GM12878 (cell line): ENCODE results near the gene SHH. TPM values are rescaled to one million over a fixed set of nuclear protein-coding genes. Genes with fewer than 3 reads are reported as not detected.

ENCODE experiments used
- ATAC-seq: fragments of 200-7000 bp; cut with Tn5 transposase; 3 replicates; pipeline ENCODE4 v1.9.1; 2020; ENCODE audit warnings: mild to moderate bottlenecking, moderate library complexity
- BruUV-seq: library from RNA; stranded (reverse); fragments of 400-500 nt; replicated peaks from 2 replicates; lab custom pipeline; 2021; lab: Mats Ljungman, UMichigan
- CTCF ChIA-PET: fragments of 300-600 bp; sonication (Branson Sonifier 250); formaldehyde crosslinking; extraction: SDS; loops from one replicate; lab custom pipeline; 2021; ENCODE audit warnings: inconsistent platforms; lab: Yijun Ruan, JAX
- POLR2A ChIA-PET: fragments of 350-600 bp; formaldehyde crosslinking; extraction: SDS; loops from one replicate; lab custom pipeline; 2021; ENCODE audit warnings: inconsistent platforms; lab: Charles Lee
- RAD21 ChIA-PET: fragments of 300-600 bp; sonication (Branson Sonifier 250); formaldehyde crosslinking; loops from one replicate; lab custom pipeline; 2023; ENCODE audit warnings: antibody characterized with exemption; ENCODE audit not compliant: unreplicated experiment; lab: Charles Lee
- SMC1A ChIA-PET: fragments of 300-600 bp; sonication (Branson Sonifier 250); formaldehyde crosslinking; loops from one replicate; lab custom pipeline; 2023; ENCODE audit not compliant: unreplicated experiment, uncharacterized antibody; lab: Charles Lee
- DNase-seq: peaks from one replicate; pipeline ENCODE4 v3.0.0-alpha.2; 2011; ENCODE audit warnings: low read depth, low spot score
- FAIRE-seq: peaks from 3 replicates; lab custom pipeline; 2011; peaks lifted over from hg19 to GRCh38; lab: Jason Lieb, UNC
- H2AFZ ChIP-seq: 2 replicates; pipeline ENCODE4 v1.6.0; 2011; ENCODE audit warnings: low read depth, low read length, control low read depth; ENCODE audit not compliant: control insufficient read depth
- H3K27ac ChIP-seq: 2 replicates; pipeline ENCODE4 v1.5.1; 2011; ENCODE audit warnings: control low read depth; ENCODE audit not compliant: control insufficient read depth, insufficient read depth
- H3K27me3 ChIP-seq, 2 experiments: replicated peaks in 1 of 2; 2 replicates each; pipeline versions ENCODE4 v1.6.0 to v1.6.1; 2011; ENCODE audit warnings: low read length in 1 of 2; ENCODE audit not compliant: control insufficient read depth in 2 of 2, insufficient read depth in 2 of 2
- H3K36me3 ChIP-seq, 2 experiments: 2 replicates each; pipeline ENCODE4 v1.5.1; 2011; ENCODE audit warnings: low read length in 1 of 2; ENCODE audit not compliant: control insufficient read depth in 2 of 2, insufficient read depth in 2 of 2
- H3K4me1 ChIP-seq: 2 replicates; pipeline ENCODE4 v1.6.1; 2011; ENCODE audit warnings: mild to moderate bottlenecking, low read length, moderate library complexity, mixed read lengths; ENCODE audit not compliant: control insufficient read depth, insufficient read depth
- H3K4me2 ChIP-seq: 2 replicates; pipeline ENCODE4 v1.6.0; 2011; ENCODE audit warnings: control low read depth; ENCODE audit not compliant: control insufficient read depth, insufficient read depth
- H3K4me3 ChIP-seq: fragments of 200-600 bp; sonication (generic); 2 replicates; pipeline ENCODE4 v1.5.1; 2016
- H3K79me2 ChIP-seq: 2 replicates; pipeline ENCODE4 v1.6.0; 2011; ENCODE audit warnings: low read length; ENCODE audit not compliant: control insufficient read depth, insufficient read depth
- H3K9ac ChIP-seq: 2 replicates; pipeline ENCODE4 v1.8.0; 2011; ENCODE audit warnings: low read length, control low read depth, mixed read lengths; ENCODE audit not compliant: control insufficient read depth, insufficient read depth
- H3K9me3 ChIP-seq: replicated peaks from 3 replicates; pipeline ENCODE4 v1.5.1; 2011; ENCODE audit warnings: mild to moderate bottlenecking, low read length; ENCODE audit not compliant: control insufficient read depth, insufficient read depth
- H4K20me1 ChIP-seq: 2 replicates; pipeline ENCODE4 v1.6.0; 2011; ENCODE audit not compliant: control insufficient read depth, insufficient read depth
- BACH1 ChIP-seq: fragments of 450-650 bp; IDR thresholded peaks from 2 replicates; pipeline ENCODE4 v1.6.1; 2017; ENCODE audit warnings: mild to moderate bottlenecking, borderline replicate concordance
- IRF4 ChIP-seq: IDR thresholded peaks from 2 replicates; pipeline ENCODE4 v1.6.1; 2011; ENCODE audit warnings: low read depth, low read length
- MYB ChIP-seq: fragments of 150-350 bp; IDR thresholded peaks from 2 replicates; pipeline ENCODE4 v1.6.1; 2014; ENCODE audit warnings: mild to moderate bottlenecking, low read depth, low read length, borderline replicate concordance
- SMARCA5 ChIP-seq: fragments of 450-650 bp; IDR thresholded peaks from 2 replicates; pipeline ENCODE4 v1.6.1; 2017; ENCODE audit warnings: mild to moderate bottlenecking
- SPI1 ChIP-seq: IDR thresholded peaks from 2 replicates; pipeline ENCODE4 v1.6.1; 2011; ENCODE audit warnings: low read depth, mild to moderate bottlenecking, low read length, moderate library complexity, borderline replicate concordance; ENCODE audit not compliant: insufficient read depth
- SREBF2 ChIP-seq: IDR thresholded peaks from 2 replicates; pipeline ENCODE4 v1.6.1; 2012; ENCODE audit warnings: mild to moderate bottlenecking, low read length
- ZNF217 ChIP-seq: fragments of 450-650 bp; IDR thresholded peaks from 2 replicates; pipeline ENCODE4 v1.6.1; 2017; ENCODE audit warnings: antibody characterized with exemption, mild to moderate bottlenecking
- ZNF24 ChIP-seq: fragments of 450-650 bp; IDR thresholded peaks from 2 replicates; pipeline ENCODE4 v1.6.1; 2017; ENCODE audit warnings: antibody characterized with exemption, mild to moderate bottlenecking
- WGBS: methylation state at CpG from one replicate; pipeline ENCODE4 v1.1.6; 2016; ENCODE audit warnings: low lambda C conversion rate; ENCODE audit not compliant: insufficient replicate concordance, insufficient coverage; ENCODE audit errors: missing lambda C conversion rate; 5-methylcytosine and 5-hydroxymethylcytosine counted together
- in situ Hi-C: fragments of 300-500 bp; cut with MboI; formaldehyde crosslinking; loops from 9 replicates; pipeline ENCODE4 v1.14.3; 2018; ENCODE audit warnings: mixed read lengths
- intact Hi-C: fragments of 100-400 bp; cut with micrococcal nuclease; formaldehyde crosslinking; loops from one replicate; pipeline ENCODE4 v1.14.2; 2022; ENCODE audit not compliant: unreplicated experiment
- polyA plus RNA-seq, 11 experiments: library from polyadenylated mRNA; depleted of rRNA in 4 of 11; unstranded in 6 of 11; stranded (reverse) in 5 of 11; fragments of >200 nt; fragmentation: Nextera tagmentation in 4 of 11; fragmentation: Illumina TruSeq in 1 of 11; extraction: Ambion mirVana in 4 of 11; extraction: Trizol in 1 of 11; gene quantifications; 1 replicate in 1 of 11; 2 replicates in 10 of 11; pipeline versions ENCODE4 v1.2.1 to v1.2.3, GENCODE V29; 2011 to 2016; ENCODE audit warnings: inconsistent platforms in 2 of 11, missing spikeins in 2 of 11, low read depth in 1 of 11
- total RNA-seq, 4 experiments: library from RNA; depleted of rRNA in 3 of 4; stranded (reverse); fragments of >200 nt in 3 of 4; fragmentation: Illumina TruSeq in 1 of 4; extraction: Trizol in 1 of 4; gene quantifications; 2 replicates each; pipeline versions ENCODE4 v1.2.1 to v1.2.3, GENCODE V29; 2013 to 2021
- TF ChIP-seq, protein P1 (sequence below): fragments of 450-650 bp; IDR thresholded peaks from 2 replicates; pipeline ENCODE4 v1.6.1; 2017; ENCODE audit warnings: borderline replicate concordance
- TF ChIP-seq, protein P2 (sequence below): fragments of 450-650 bp; IDR thresholded peaks from 2 replicates; pipeline ENCODE4 v1.6.1; 2017; ENCODE audit warnings: low read depth, mild to moderate bottlenecking, moderate library complexity

Gene SHH
- total and polyA plus RNA-seq, 10 of the 15 experiments (the other 5 are each of a cell fraction or from before 2014, with no cell fraction given), result not detected

DNA sequence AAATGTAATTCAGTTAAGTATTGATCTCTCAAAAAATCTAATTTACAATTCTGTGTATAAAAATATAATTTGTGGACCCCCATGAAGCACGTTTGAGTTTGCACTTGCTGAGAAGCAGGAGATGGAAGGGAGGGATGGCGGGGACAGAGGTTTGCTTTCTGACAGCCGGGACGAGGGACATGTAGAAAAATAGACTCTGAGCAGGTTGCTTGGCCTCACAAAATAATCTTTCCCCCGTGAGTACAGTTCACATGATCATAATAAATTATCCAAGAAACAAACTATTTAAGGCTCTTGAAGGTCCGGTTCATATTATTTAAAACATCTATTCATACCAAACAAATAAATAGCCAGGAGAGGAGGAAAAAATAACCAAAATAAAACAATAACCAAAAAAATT, 10.0 kb downstream of the SHH start (continued):
- TF ChIP-seq, protein P1, sequence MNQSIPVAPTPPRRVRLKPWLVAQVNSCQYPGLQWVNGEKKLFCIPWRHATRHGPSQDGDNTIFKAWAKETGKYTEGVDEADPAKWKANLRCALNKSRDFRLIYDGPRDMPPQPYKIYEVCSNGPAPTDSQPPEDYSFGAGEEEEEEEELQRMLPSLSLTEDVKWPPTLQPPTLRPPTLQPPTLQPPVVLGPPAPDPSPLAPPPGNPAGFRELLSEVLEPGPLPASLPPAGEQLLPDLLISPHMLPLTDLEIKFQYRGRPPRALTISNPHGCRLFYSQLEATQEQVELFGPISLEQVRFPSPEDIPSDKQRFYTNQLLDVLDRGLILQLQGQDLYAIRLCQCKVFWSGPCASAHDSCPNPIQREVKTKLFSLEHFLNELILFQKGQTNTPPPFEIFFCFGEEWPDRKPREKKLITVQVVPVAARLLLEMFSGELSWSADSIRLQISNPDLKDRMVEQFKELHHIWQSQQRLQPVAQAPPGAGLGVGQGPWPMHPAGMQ, result no peak
- TF ChIP-seq ZNF217, result no peak
- no peak for TF ChIP-seq IRF4
- TF ChIP-seq SMARCA5, result no peak
- TF ChIP-seq SREBF2, result no peak
- no peak for TF ChIP-seq ZNF24
- TF ChIP-seq, protein P2, sequence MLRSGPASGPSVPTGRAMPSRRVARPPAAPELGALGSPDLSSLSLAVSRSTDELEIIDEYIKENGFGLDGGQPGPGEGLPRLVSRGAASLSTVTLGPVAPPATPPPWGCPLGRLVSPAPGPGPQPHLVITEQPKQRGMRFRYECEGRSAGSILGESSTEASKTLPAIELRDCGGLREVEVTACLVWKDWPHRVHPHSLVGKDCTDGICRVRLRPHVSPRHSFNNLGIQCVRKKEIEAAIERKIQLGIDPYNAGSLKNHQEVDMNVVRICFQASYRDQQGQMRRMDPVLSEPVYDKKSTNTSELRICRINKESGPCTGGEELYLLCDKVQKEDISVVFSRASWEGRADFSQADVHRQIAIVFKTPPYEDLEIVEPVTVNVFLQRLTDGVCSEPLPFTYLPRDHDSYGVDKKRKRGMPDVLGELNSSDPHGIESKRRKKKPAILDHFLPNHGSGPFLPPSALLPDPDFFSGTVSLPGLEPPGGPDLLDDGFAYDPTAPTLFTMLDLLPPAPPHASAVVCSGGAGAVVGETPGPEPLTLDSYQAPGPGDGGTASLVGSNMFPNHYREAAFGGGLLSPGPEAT, result no peak

DNA sequence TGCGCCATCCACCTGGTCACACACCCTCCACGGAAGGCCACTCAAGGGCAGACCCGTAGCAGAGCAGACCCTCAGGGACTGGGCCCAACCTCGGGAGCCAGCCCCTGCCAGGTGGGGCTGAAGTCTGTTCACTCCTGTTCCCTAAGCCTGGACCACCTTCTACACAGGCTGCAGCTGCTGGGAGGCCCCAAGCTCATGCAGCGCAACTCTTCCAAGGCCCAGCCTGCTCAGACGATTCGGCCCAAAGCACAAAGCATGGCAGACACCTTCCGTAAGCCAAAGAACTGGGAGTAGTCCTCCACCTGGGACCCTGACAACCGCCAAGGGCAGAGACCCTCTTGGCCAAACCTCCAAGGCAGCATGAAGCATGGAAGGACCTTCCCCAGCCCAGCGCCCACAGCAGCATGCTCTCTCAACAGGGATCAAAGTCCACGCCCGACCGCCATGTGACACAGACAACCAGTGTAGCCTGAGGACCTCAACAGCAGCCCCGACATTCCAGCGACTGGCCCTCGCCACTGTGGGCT, 11.5 kb downstream of the SHH start:
- no peak overlapping the region for H3K9ac ChIP-seq
- no peaks in the 10 kb centered on the region for H3K79me2 ChIP-seq
- TF ChIP-seq BACH1 (no peak), SPI1 (no peak), MYB (no peak)
- TF ChIP-seq, all 136 proteins: peak for 0
- H3K9me3 ChIP-seq, result no peaks in the 10 kb centered on the region
- H2AFZ ChIP-seq, result no peak overlapping the region
- no peaks in the 10 kb centered on the region for H3K4me1 ChIP-seq
- no peak for ATAC-seq
- ChIA-PET CTCF (no interaction called here), SMC1A (no interaction called here), POLR2A (no interaction called here), RAD21 (no interaction called here)
- no peak overlapping the region for H3K4me3 ChIP-seq
- peaks cover 6 to 7% of the 10 kb centered on the region in 2 experiments for H3K27me3 ChIP-seq
- in situ Hi-C loops (loop anchor here (25.0 kb wide), 1 partner anchor 1461 kb away; no protein-coding TSS in a partner anchor), intact Hi-C loops (no loop called here)
- no peak for FAIRE-seq
- WGBS, result 58% methylated on average over 16 of the region's 16 CpGs
- H3K36me3 ChIP-seq, result no peaks in the 10 kb centered on the region
- H3K27ac ChIP-seq, result no peak overlapping the region
- H3K4me2 ChIP-seq, result no peak overlapping the region
- no TSS peak for BruUV-seq
- H4K20me1 ChIP-seq, result no peaks in the 10 kb centered on the region
- DNase-seq, result no peak
